Panc1 (cell line): Measurements from ENCODE around the gene DNAJB13. TPM values are rescaled to one million over a fixed set of nuclear protein-coding genes. Genes with fewer than 3 reads are reported as not detected.
"Not testable (repeated sequence)": the region's sequence is repeated elsewhere in the genome, so short reads cannot be mapped to it uniquely, and the experiment has no call there.

Source experiments
- ATAC-seq: fragments of 200-7000 bp; cut with Tn5 transposase; 2 replicates; pipeline ENCODE4 v1.9.1; 2020; ENCODE audit warnings: mild to moderate bottlenecking, moderate library complexity
- BruUV-seq: library from RNA; stranded (reverse); fragments of 400-500 nt; replicated peaks from 2 replicates; lab custom pipeline; 2021; lab: Mats Ljungman, UMichigan
- CTCF ChIA-PET: fragments of 300-600 bp; sonication (Branson Sonifier 250); formaldehyde crosslinking; loops from one replicate; lab custom pipeline; 2022; ENCODE audit warnings: antibody characterized with exemption; lab: Charles Lee
- POLR2A ChIA-PET: fragments of 300-600 bp; sonication (Branson Sonifier 250); formaldehyde crosslinking; loops from one replicate; lab custom pipeline; 2022; ENCODE audit warnings: antibody characterized with exemption; lab: Charles Lee
- DNase-seq: peaks from one replicate; pipeline ENCODE4 v3.0.0-alpha.2; 2010; ENCODE audit warnings: low read depth, low spot score
- H3K27ac ChIP-seq: 2 replicates; pipeline ENCODE4 v1.5.1; 2011; ENCODE audit warnings: mild to moderate bottlenecking, low read length, inconsistent platforms
- H3K27me3 ChIP-seq: fragments of 200-500 bp; sonication (Bioruptor generic); 2 replicates; pipeline ENCODE4 v1.6.0; 2014; ENCODE audit warnings: low read length, inconsistent platforms; ENCODE audit not compliant: control insufficient read depth, insufficient read depth
- H3K36me3 ChIP-seq: fragments of 200-500 bp; sonication (Bioruptor generic); 2 replicates; pipeline ENCODE4 v1.5.1; 2014; ENCODE audit warnings: inconsistent platforms, mild to moderate bottlenecking, low read length, moderate library complexity; ENCODE audit not compliant: control insufficient read depth, insufficient read depth
- H3K4me1 ChIP-seq: 2 replicates; pipeline ENCODE4 v1.5.1; 2011; ENCODE audit warnings: inconsistent platforms, mild to moderate bottlenecking, low read length, moderate library complexity; ENCODE audit not compliant: control insufficient read depth, insufficient read depth
- H3K4me3 ChIP-seq, 2 experiments: 2 replicates each; pipeline ENCODE4 v1.5.1; 2011 to 2012; ENCODE audit warnings: low read depth in 2 of 2, low read length in 2 of 2, mild to moderate bottlenecking in 2 of 2, inconsistent platforms in 1 of 2, moderate library complexity in 1 of 2
- H3K9me3 ChIP-seq: fragments of 200-500 bp; sonication (Bioruptor generic); 2 replicates; pipeline ENCODE4 v1.5.1; 2014; ENCODE audit warnings: low read depth, mild to moderate bottlenecking, inconsistent platforms, low read length, moderate library complexity; ENCODE audit not compliant: control insufficient read depth, insufficient read depth
- POLR2AphosphoS5 ChIP-seq: IDR thresholded peaks from 2 replicates; pipeline ENCODE4 v1.6.1; 2012; ENCODE audit warnings: mild to moderate bottlenecking, low read depth, low read length, moderate library complexity
- in situ Hi-C: cut with HindIII; loops from 2 replicates; pipeline ENCODE4 v1.10.0; 2016; ENCODE audit warnings: low sequenced_read_pairs, low pct_unique_long_range_greater_than_20kb
- intact Hi-C: fragments of 100-400 bp; cut with micrococcal nuclease; formaldehyde crosslinking; loops from one replicate; pipeline ENCODE4 v1.10.0; 2022; ENCODE audit not compliant: unreplicated experiment
- total RNA-seq: library from RNA; stranded (reverse); gene quantifications from one replicate; pipeline ENCODE4 v1.2.1, GENCODE V29; 2021; ENCODE audit not compliant: unreplicated experiment
- TF ChIP-seq, protein P1 (sequence below): fragments of 450-650 bp; IDR thresholded peaks from 2 replicates; pipeline ENCODE4 v1.5.1; 2017; ENCODE audit warnings: mild to moderate bottlenecking
- TF ChIP-seq, protein P2 (sequence below), 2 experiments: IDR thresholded peaks; 2 replicates each; pipeline ENCODE4 v1.6.1; 2011 to 2012; ENCODE audit warnings: low read depth in 2 of 2, control low read depth in 1 of 2, low read length in 1 of 2, mild to moderate bottlenecking in 1 of 2, moderate library complexity in 1 of 2; ENCODE audit not compliant: insufficient read depth in 1 of 2

The DNAJB13 gene
- total RNA-seq, 1 experiment from 2014 or later: not detected

- BruUV-seq, CTCF ChIA-PET, H3K27me3 ChIP-seq, intact Hi-C loops, H3K4me3 ChIP-seq, POLR2A ChIA-PET, H3K9me3 ChIP-seq, DNase-seq, ATAC-seq, H3K36me3 ChIP-seq, H3K27ac ChIP-seq, in situ Hi-C loops: not testable (repeated sequence)
- peaks cover 21% of the 10 kb centered on the region for H3K4me1 ChIP-seq
These were observed 34.8 kb downstream of the DNAJB13 start for GRCh38 chr11:73985661-73986060.

DNA sequence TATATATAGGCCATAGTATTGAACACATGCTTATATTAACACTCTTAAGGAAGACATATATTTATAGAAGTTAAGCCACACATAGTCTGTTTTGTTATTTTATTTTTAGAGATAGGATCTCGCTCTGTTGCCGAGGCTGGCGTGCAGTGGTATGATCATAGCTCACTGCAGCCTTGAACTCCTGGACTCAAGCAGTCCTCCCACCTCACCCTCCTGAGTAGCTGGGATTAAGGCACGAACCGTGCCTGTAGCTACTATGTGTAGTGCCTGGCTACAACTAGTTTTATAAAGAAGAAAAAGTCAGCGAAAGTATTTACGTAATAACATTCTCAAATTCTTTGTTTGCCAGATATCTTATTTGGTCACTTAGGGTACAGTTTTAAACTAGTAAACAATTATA is 37.4 kb downstream of the DNAJB13 start:
- Histone ChIP-seq H3K36me3 (no peaks in the 10 kb centered on the region), H3K27me3 (no peaks in the 10 kb centered on the region), H3K27ac (no peak overlapping the region), H3K4me1 (peaks cover 11% of the 10 kb centered on the region), H3K9me3 (no peaks in the 10 kb centered on the region), H3K4me3 (no peak overlapping the region)
- in situ Hi-C loops: no loop called here
- POLR2A ChIA-PET: interaction anchor here (0.6 kb wide), 1 partner anchor 496 kb away, joined by 11 read pairs; no protein-coding TSS in a partner anchor
- intact Hi-C loops: no loop called here
- CTCF ChIA-PET: no interaction called here
- DNase-seq: no peak
- no peak for ATAC-seq
- no peak for TF ChIP-seq POLR2AphosphoS5
- BruUV-seq: no TSS peak

- no TSS peak for BruUV-seq
- ChIA-PET POLR2A (no interaction called here), CTCF (no interaction called here)
- no peaks in the 10 kb centered on the region for H3K9me3 ChIP-seq
- TF ChIP-seq, protein P1, sequence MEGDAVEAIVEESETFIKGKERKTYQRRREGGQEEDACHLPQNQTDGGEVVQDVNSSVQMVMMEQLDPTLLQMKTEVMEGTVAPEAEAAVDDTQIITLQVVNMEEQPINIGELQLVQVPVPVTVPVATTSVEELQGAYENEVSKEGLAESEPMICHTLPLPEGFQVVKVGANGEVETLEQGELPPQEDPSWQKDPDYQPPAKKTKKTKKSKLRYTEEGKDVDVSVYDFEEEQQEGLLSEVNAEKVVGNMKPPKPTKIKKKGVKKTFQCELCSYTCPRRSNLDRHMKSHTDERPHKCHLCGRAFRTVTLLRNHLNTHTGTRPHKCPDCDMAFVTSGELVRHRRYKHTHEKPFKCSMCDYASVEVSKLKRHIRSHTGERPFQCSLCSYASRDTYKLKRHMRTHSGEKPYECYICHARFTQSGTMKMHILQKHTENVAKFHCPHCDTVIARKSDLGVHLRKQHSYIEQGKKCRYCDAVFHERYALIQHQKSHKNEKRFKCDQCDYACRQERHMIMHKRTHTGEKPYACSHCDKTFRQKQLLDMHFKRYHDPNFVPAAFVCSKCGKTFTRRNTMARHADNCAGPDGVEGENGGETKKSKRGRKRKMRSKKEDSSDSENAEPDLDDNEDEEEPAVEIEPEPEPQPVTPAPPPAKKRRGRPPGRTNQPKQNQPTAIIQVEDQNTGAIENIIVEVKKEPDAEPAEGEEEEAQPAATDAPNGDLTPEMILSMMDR: no peak
- TF ChIP-seq, protein P2, sequence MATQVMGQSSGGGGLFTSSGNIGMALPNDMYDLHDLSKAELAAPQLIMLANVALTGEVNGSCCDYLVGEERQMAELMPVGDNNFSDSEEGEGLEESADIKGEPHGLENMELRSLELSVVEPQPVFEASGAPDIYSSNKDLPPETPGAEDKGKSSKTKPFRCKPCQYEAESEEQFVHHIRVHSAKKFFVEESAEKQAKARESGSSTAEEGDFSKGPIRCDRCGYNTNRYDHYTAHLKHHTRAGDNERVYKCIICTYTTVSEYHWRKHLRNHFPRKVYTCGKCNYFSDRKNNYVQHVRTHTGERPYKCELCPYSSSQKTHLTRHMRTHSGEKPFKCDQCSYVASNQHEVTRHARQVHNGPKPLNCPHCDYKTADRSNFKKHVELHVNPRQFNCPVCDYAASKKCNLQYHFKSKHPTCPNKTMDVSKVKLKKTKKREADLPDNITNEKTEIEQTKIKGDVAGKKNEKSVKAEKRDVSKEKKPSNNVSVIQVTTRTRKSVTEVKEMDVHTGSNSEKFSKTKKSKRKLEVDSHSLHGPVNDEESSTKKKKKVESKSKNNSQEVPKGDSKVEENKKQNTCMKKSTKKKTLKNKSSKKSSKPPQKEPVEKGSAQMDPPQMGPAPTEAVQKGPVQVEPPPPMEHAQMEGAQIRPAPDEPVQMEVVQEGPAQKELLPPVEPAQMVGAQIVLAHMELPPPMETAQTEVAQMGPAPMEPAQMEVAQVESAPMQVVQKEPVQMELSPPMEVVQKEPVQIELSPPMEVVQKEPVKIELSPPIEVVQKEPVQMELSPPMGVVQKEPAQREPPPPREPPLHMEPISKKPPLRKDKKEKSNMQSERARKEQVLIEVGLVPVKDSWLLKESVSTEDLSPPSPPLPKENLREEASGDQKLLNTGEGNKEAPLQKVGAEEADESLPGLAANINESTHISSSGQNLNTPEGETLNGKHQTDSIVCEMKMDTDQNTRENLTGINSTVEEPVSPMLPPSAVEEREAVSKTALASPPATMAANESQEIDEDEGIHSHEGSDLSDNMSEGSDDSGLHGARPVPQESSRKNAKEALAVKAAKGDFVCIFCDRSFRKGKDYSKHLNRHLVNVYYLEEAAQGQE (IDR thresholded peaks at IDR 0.05; ENCODE audit: insufficient read depth in 1 of 2, low read depth in 2 of 2, low read length in 1 of 2): no peak
- no peak overlapping the region for H3K4me3 ChIP-seq
- DNase-seq (no peak), ATAC-seq (no peak)
- H3K4me1 ChIP-seq: peaks cover 2% of the 10 kb centered on the region; the same call in 1 of the 2 replicates
- no peaks in the 10 kb centered on the region for H3K36me3 ChIP-seq
- H3K27me3 ChIP-seq: no peaks in the 10 kb centered on the region
- in situ Hi-C loops (no loop called here), intact Hi-C loops (no loop called here)
- H3K27ac ChIP-seq: no peak overlapping the region
These were observed 38.3 kb downstream of the DNAJB13 start for GRCh38 chr11:73989156-73989555.
